Measurements from ENCODE around the gene SCGN. TPM values are rescaled to one million over a fixed set of nuclear protein-coding genes. Genes with fewer than 3 reads are reported as not detected.

Gene SCGN
- polyA plus RNA-seq, 3 donors = not detected

- intact Hi-C loops (cut with micrococcal nuclease) = no loop called here
- H3K4me3 Mint-ChIP-seq = no peak overlapping the region
- 98% methylated on average over 4 of the region's 4 CpGs for WGBS (ENCODE audit: insufficient coverage)
Measured at GRCh38 chr6:25629198-25629576, 22.8 kb upstream of the SCGN start.

GRCh38 chr6:25630508-25631278 lies 21.3 kb upstream of the SCGN start:
- no peak overlapping the region for H3K27ac ChIP-seq (ENCODE audit: low read depth in 1 of 2, low read length in 2 of 2)
- TF ChIP-seq, protein P1, sequence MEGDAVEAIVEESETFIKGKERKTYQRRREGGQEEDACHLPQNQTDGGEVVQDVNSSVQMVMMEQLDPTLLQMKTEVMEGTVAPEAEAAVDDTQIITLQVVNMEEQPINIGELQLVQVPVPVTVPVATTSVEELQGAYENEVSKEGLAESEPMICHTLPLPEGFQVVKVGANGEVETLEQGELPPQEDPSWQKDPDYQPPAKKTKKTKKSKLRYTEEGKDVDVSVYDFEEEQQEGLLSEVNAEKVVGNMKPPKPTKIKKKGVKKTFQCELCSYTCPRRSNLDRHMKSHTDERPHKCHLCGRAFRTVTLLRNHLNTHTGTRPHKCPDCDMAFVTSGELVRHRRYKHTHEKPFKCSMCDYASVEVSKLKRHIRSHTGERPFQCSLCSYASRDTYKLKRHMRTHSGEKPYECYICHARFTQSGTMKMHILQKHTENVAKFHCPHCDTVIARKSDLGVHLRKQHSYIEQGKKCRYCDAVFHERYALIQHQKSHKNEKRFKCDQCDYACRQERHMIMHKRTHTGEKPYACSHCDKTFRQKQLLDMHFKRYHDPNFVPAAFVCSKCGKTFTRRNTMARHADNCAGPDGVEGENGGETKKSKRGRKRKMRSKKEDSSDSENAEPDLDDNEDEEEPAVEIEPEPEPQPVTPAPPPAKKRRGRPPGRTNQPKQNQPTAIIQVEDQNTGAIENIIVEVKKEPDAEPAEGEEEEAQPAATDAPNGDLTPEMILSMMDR (IDR thresholded peaks at IDR 0.05) = no peak
- Mint-ChIP-seq H3K9me3 (peaks cover 0 to 2% (median 0%) of the 10 kb centered on the region in 7 donors), H3K27me3 (ENCODE audit: low read depth in 3 of 3) (peaks cover 2 to 11% (median 2%) of the 10 kb centered on the region in 3 donors), H3K4me1 (no peaks in the 10 kb centered on the region), H3K36me3 (no peaks in the 10 kb centered on the region), H3K4me3 (no peak overlapping the region), H3K27ac (no peak overlapping the region)
- H4K20me1 ChIP-seq (ENCODE audit: insufficient read depth, low read length) = no peaks in the 10 kb centered on the region
- no peak overlapping the region for H2AFZ ChIP-seq (ENCODE audit: insufficient read depth, low read depth, low read length, poor library complexity, severe bottlenecking)
- no peak overlapping the region for H3K9ac ChIP-seq (ENCODE audit: insufficient read depth, low read length, poor library complexity, severe bottlenecking)
- H3K9me3 ChIP-seq (replicated peaks in 1 of 2; ENCODE audit: control insufficient read depth in 1 of 2, insufficient read depth in 1 of 2, low read length in 2 of 2) = no peaks in the 10 kb centered on the region
- H3K4me3 ChIP-seq (replicated peaks in 1 of 3; ENCODE audit: low read depth in 2 of 3, low read length in 3 of 3) = no peak overlapping the region
- DNase-seq = no peak
- no peaks in the 10 kb centered on the region for H3K79me2 ChIP-seq (ENCODE audit: insufficient read depth, low read length)
- no peak overlapping the region for H3K4me2 ChIP-seq (replicated peaks; ENCODE audit: extremely low read depth, low read length, poor library complexity, severe bottlenecking)
- intact Hi-C loops (cut with micrococcal nuclease) = no loop called here
- WGBS (ENCODE audit: insufficient coverage) = no CpG with 5 or more reads among the region's 4 CpGs
- no peaks in the 10 kb centered on the region for H3K36me3 ChIP-seq (replicated peaks in 1 of 2; ENCODE audit: control insufficient read depth in 1 of 2, insufficient read depth in 2 of 2, low read length in 2 of 2)
- peaks cover 0 to 2% of the 10 kb centered on the region in 2 donors for H3K27me3 ChIP-seq (ENCODE audit: control insufficient read depth in 2 of 2, insufficient read depth in 2 of 2, low read length in 2 of 2)
- no peaks in the 10 kb centered on the region for H3K4me1 ChIP-seq (ENCODE audit: control insufficient read depth in 1 of 2, insufficient read depth in 2 of 2, low read length in 2 of 2)

More at GRCh38 chr6:25629198-25629576, 22.8 kb upstream of the SCGN start:
- H3K4me3 ChIP-seq (replicated peaks in 1 of 3; ENCODE audit: low read depth in 2 of 3, low read length in 3 of 3) = no peak overlapping the region
- H3K4me1 ChIP-seq (ENCODE audit: control insufficient read depth in 1 of 2, insufficient read depth in 2 of 2, low read length in 2 of 2) = no peaks in the 10 kb centered on the region
- H3K9ac ChIP-seq (ENCODE audit: insufficient read depth, low read length, poor library complexity, severe bottlenecking) = no peak overlapping the region
- H3K36me3 Mint-ChIP-seq = no peaks in the 10 kb centered on the region
- no peaks in the 10 kb centered on the region for H3K79me2 ChIP-seq (ENCODE audit: insufficient read depth, low read length)
- no peaks in the 10 kb centered on the region for H3K4me1 Mint-ChIP-seq
- TF ChIP-seq, protein P1 (IDR thresholded peaks at IDR 0.05) = no peak
- no peak overlapping the region for H3K27ac ChIP-seq (ENCODE audit: low read depth in 1 of 2, low read length in 2 of 2)
- peaks cover 2 to 11% (median 2%) of the 10 kb centered on the region in 3 donors for H3K27me3 Mint-ChIP-seq (ENCODE audit: low read depth in 3 of 3)
- H3K9me3 Mint-ChIP-seq = no peaks in the 10 kb centered on the region
- H3K4me2 ChIP-seq (replicated peaks; ENCODE audit: extremely low read depth, low read length, poor library complexity, severe bottlenecking) = no peak overlapping the region
- H3K36me3 ChIP-seq (replicated peaks in 1 of 2; ENCODE audit: control insufficient read depth in 1 of 2, insufficient read depth in 2 of 2, low read length in 2 of 2) = no peaks in the 10 kb centered on the region
- no peak for DNase-seq
- no peak overlapping the region for H3K27ac Mint-ChIP-seq
- no peak overlapping the region for H2AFZ ChIP-seq (ENCODE audit: insufficient read depth, low read depth, low read length, poor library complexity, severe bottlenecking)
- H4K20me1 ChIP-seq (ENCODE audit: insufficient read depth, low read length) = no peaks in the 10 kb centered on the region
- H3K9me3 ChIP-seq (replicated peaks in 1 of 2; ENCODE audit: control insufficient read depth in 1 of 2, insufficient read depth in 1 of 2, low read length in 2 of 2) = no peaks in the 10 kb centered on the region
- no peaks in the 10 kb centered on the region for H3K27me3 ChIP-seq (ENCODE audit: control insufficient read depth in 2 of 2, insufficient read depth in 2 of 2, low read length in 2 of 2)

Measured in CD14-positive monocyte (primary cell).